ENCODE data around the gene ACTL8.

Gene ACTL8

GRCh38 chr1:17851056-17851455 lies 95.9 kb downstream of the ACTL8 start:
- DNase-seq (ENCODE audit: low read depth in 1 of 2, low spot score in 1 of 2) = no peak
- in situ Hi-C loops (cut with HindIII; ENCODE audit: low pct_unique_long_range_greater_than_20kb, low sequenced_read_pairs) = no loop called here
- TF ChIP-seq JUND (IDR thresholded peaks at IDR 0.05; ENCODE audit: low read depth) = no peak

GRCh38 chr1:17852383-17852782 lies 97.2 kb downstream of the ACTL8 start:
- no peak for TF ChIP-seq JUND (IDR thresholded peaks at IDR 0.05; ENCODE audit: low read depth)
- DNase-seq (ENCODE audit: low read depth in 1 of 2, low spot score in 1 of 2) = no peak
- in situ Hi-C loops (cut with HindIII; ENCODE audit: low pct_unique_long_range_greater_than_20kb, low sequenced_read_pairs) = no loop called here

- in situ Hi-C loops (cut with HindIII; ENCODE audit: low pct_unique_long_range_greater_than_20kb, low sequenced_read_pairs) = no loop called here
- no peak for DNase-seq (ENCODE audit: low read depth in 1 of 2, low spot score in 1 of 2)
Measured at GRCh38 chr1:17853241-17853935, 98.3 kb downstream of the ACTL8 start.

GRCh38 chr1:17856496-17857108 lies 101.5 kb downstream of the ACTL8 start:
- in situ Hi-C loops (cut with HindIII; ENCODE audit: low pct_unique_long_range_greater_than_20kb, low sequenced_read_pairs) = no loop called here
- DNase-seq (ENCODE audit: low read depth in 1 of 2, low spot score in 1 of 2) = no peak

More at GRCh38 chr1:17853241-17853935, 98.3 kb downstream of the ACTL8 start:
- TF ChIP-seq JUND (IDR thresholded peaks at IDR 0.05; ENCODE audit: low read depth) = no peak

GRCh38 chr1:17857109-17857499 lies 102.0 kb downstream of the ACTL8 start:
- in situ Hi-C loops (cut with HindIII; ENCODE audit: low pct_unique_long_range_greater_than_20kb, low sequenced_read_pairs) = no loop called here
- no peak for TF ChIP-seq JUND (IDR thresholded peaks at IDR 0.05; ENCODE audit: low read depth)
- DNase-seq (ENCODE audit: low read depth in 1 of 2, low spot score in 1 of 2) = no peak

More at GRCh38 chr1:17856496-17857108, 101.5 kb downstream of the ACTL8 start:
- no peak for TF ChIP-seq JUND (IDR thresholded peaks at IDR 0.05; ENCODE audit: low read depth)

GRCh38 chr1:17857996-17858395 lies 102.9 kb downstream of the ACTL8 start:
- TF ChIP-seq JUND (IDR thresholded peaks at IDR 0.05; ENCODE audit: low read depth) = no peak
- in situ Hi-C loops (cut with HindIII; ENCODE audit: low pct_unique_long_range_greater_than_20kb, low sequenced_read_pairs) = no loop called here
- DNase-seq (ENCODE audit: low read depth in 1 of 2, low spot score in 1 of 2) = peak in 1 of 2 experiments; percentile 16

GRCh38 chr1:17860812-17861211 lies 105.7 kb downstream of the ACTL8 start:
- no peak for TF ChIP-seq JUND (IDR thresholded peaks at IDR 0.05; ENCODE audit: low read depth)
- in situ Hi-C loops (cut with HindIII; ENCODE audit: low pct_unique_long_range_greater_than_20kb, low sequenced_read_pairs) = no loop called here
- no peak for DNase-seq (ENCODE audit: low read depth in 1 of 2, low spot score in 1 of 2)

- no peak for TF ChIP-seq JUND (IDR thresholded peaks at IDR 0.05; ENCODE audit: low read depth)
- no peak for DNase-seq (ENCODE audit: low read depth in 1 of 2, low spot score in 1 of 2)
- in situ Hi-C loops (cut with HindIII; ENCODE audit: low pct_unique_long_range_greater_than_20kb, low sequenced_read_pairs) = no loop called here
Measured at GRCh38 chr1:17861685-17862084, 106.6 kb downstream of the ACTL8 start.

- no peak for TF ChIP-seq JUND (IDR thresholded peaks at IDR 0.05; ENCODE audit: low read depth)
- in situ Hi-C loops (cut with HindIII; ENCODE audit: low pct_unique_long_range_greater_than_20kb, low sequenced_read_pairs) = no loop called here
- no peak for DNase-seq (ENCODE audit: low read depth in 1 of 2, low spot score in 1 of 2)
Measured at GRCh38 chr1:17862121-17862520, 107.0 kb downstream of the ACTL8 start.

GRCh38 chr1:17865912-17866739 lies 111.0 kb downstream of the ACTL8 start:
- TF ChIP-seq JUND (IDR thresholded peaks at IDR 0.05; ENCODE audit: low read depth) = no peak
- in situ Hi-C loops (cut with HindIII; ENCODE audit: low pct_unique_long_range_greater_than_20kb, low sequenced_read_pairs) = no loop called here
- no peak for DNase-seq (ENCODE audit: low read depth in 1 of 2, low spot score in 1 of 2)

GRCh38 chr1:17866740-17867029 lies 111.6 kb downstream of the ACTL8 start:
- in situ Hi-C loops (cut with HindIII; ENCODE audit: low pct_unique_long_range_greater_than_20kb, low sequenced_read_pairs) = no loop called here
- no peak for TF ChIP-seq JUND (IDR thresholded peaks at IDR 0.05; ENCODE audit: low read depth)
- no peak for DNase-seq (ENCODE audit: low read depth in 1 of 2, low spot score in 1 of 2)

- TF ChIP-seq JUND (IDR thresholded peaks at IDR 0.05; ENCODE audit: low read depth) = no peak
- no peak for DNase-seq (ENCODE audit: low read depth in 1 of 2, low spot score in 1 of 2)
- in situ Hi-C loops (cut with HindIII; ENCODE audit: low pct_unique_long_range_greater_than_20kb, low sequenced_read_pairs) = no loop called here
Measured at GRCh38 chr1:17867470-17867869, 112.3 kb downstream of the ACTL8 start.

GRCh38 chr1:17869815-17870214 lies 114.7 kb downstream of the ACTL8 start:
- TF ChIP-seq JUND (IDR thresholded peaks at IDR 0.05; ENCODE audit: low read depth) = no peak
- no peak for DNase-seq (ENCODE audit: low read depth in 1 of 2, low spot score in 1 of 2)
- in situ Hi-C loops (cut with HindIII; ENCODE audit: low pct_unique_long_range_greater_than_20kb, low sequenced_read_pairs) = no loop called here

All from T47D (cell line).